GM12878 (cell line): ENCODE results near the gene CXXC4. TPM values are rescaled to one million over a fixed set of nuclear protein-coding genes. Genes with fewer than 3 reads are reported as not detected.

ENCODE experiments used
- ATAC-seq: fragments of 200-7000 bp; cut with Tn5 transposase; 3 replicates; pipeline ENCODE4 v1.9.1; 2020; ENCODE audit warnings: mild to moderate bottlenecking, moderate library complexity
- BruUV-seq: library from RNA; stranded (reverse); fragments of 400-500 nt; replicated peaks from 2 replicates; lab custom pipeline; 2021; lab: Mats Ljungman, UMichigan
- CTCF ChIA-PET: fragments of 300-600 bp; sonication (Branson Sonifier 250); formaldehyde crosslinking; extraction: SDS; loops from one replicate; lab custom pipeline; 2021; ENCODE audit warnings: inconsistent platforms; lab: Yijun Ruan, JAX
- POLR2A ChIA-PET: fragments of 350-600 bp; formaldehyde crosslinking; extraction: SDS; loops from one replicate; lab custom pipeline; 2021; ENCODE audit warnings: inconsistent platforms; lab: Charles Lee
- RAD21 ChIA-PET: fragments of 300-600 bp; sonication (Branson Sonifier 250); formaldehyde crosslinking; loops from one replicate; lab custom pipeline; 2023; ENCODE audit warnings: antibody characterized with exemption; ENCODE audit not compliant: unreplicated experiment; lab: Charles Lee
- SMC1A ChIA-PET: fragments of 300-600 bp; sonication (Branson Sonifier 250); formaldehyde crosslinking; loops from one replicate; lab custom pipeline; 2023; ENCODE audit not compliant: unreplicated experiment, uncharacterized antibody; lab: Charles Lee
- DNase-seq: peaks from one replicate; pipeline ENCODE4 v3.0.0-alpha.2; 2011; ENCODE audit warnings: low read depth, low spot score
- FAIRE-seq: peaks from 3 replicates; lab custom pipeline; 2011; peaks lifted over from hg19 to GRCh38; lab: Jason Lieb, UNC
- H2AFZ ChIP-seq: 2 replicates; pipeline ENCODE4 v1.6.0; 2011; ENCODE audit warnings: low read depth, low read length, control low read depth; ENCODE audit not compliant: control insufficient read depth
- H3K27ac ChIP-seq: 2 replicates; pipeline ENCODE4 v1.5.1; 2011; ENCODE audit warnings: control low read depth; ENCODE audit not compliant: control insufficient read depth, insufficient read depth
- H3K27me3 ChIP-seq, 2 experiments: replicated peaks in 1 of 2; 2 replicates each; pipeline versions ENCODE4 v1.6.0 to v1.6.1; 2011; ENCODE audit warnings: low read length in 1 of 2; ENCODE audit not compliant: control insufficient read depth in 2 of 2, insufficient read depth in 2 of 2
- H3K36me3 ChIP-seq, 2 experiments: 2 replicates each; pipeline ENCODE4 v1.5.1; 2011; ENCODE audit warnings: low read length in 1 of 2; ENCODE audit not compliant: control insufficient read depth in 2 of 2, insufficient read depth in 2 of 2
- H3K4me1 ChIP-seq: 2 replicates; pipeline ENCODE4 v1.6.1; 2011; ENCODE audit warnings: mild to moderate bottlenecking, low read length, moderate library complexity, mixed read lengths; ENCODE audit not compliant: control insufficient read depth, insufficient read depth
- H3K4me2 ChIP-seq: 2 replicates; pipeline ENCODE4 v1.6.0; 2011; ENCODE audit warnings: control low read depth; ENCODE audit not compliant: control insufficient read depth, insufficient read depth
- H3K4me3 ChIP-seq: fragments of 200-600 bp; sonication (generic); 2 replicates; pipeline ENCODE4 v1.5.1; 2016
- H3K79me2 ChIP-seq: 2 replicates; pipeline ENCODE4 v1.6.0; 2011; ENCODE audit warnings: low read length; ENCODE audit not compliant: control insufficient read depth, insufficient read depth
- H3K9ac ChIP-seq: 2 replicates; pipeline ENCODE4 v1.8.0; 2011; ENCODE audit warnings: low read length, control low read depth, mixed read lengths; ENCODE audit not compliant: control insufficient read depth, insufficient read depth
- H3K9me3 ChIP-seq: replicated peaks from 3 replicates; pipeline ENCODE4 v1.5.1; 2011; ENCODE audit warnings: mild to moderate bottlenecking, low read length; ENCODE audit not compliant: control insufficient read depth, insufficient read depth
- H4K20me1 ChIP-seq: 2 replicates; pipeline ENCODE4 v1.6.0; 2011; ENCODE audit not compliant: control insufficient read depth, insufficient read depth
- BCLAF1 ChIP-seq: fragments of 450-650 bp; IDR thresholded peaks from 2 replicates; pipeline ENCODE4 v1.6.1; 2017; ENCODE audit warnings: antibody characterized with exemption, mild to moderate bottlenecking, moderate library complexity
- CBFB ChIP-seq: IDR thresholded peaks from 2 replicates; pipeline ENCODE4 v1.6.1; 2016; ENCODE audit warnings: antibody characterized with exemption, low read depth
- CREM ChIP-seq: IDR thresholded peaks from 2 replicates; pipeline ENCODE4 v1.6.1; 2014; ENCODE audit warnings: antibody characterized with exemption, low read depth
- ELK1 ChIP-seq: IDR thresholded peaks from 2 replicates; pipeline ENCODE4 v1.6.1; 2012; ENCODE audit warnings: low read depth, low read length, improper control_type of control experiment
- EZH2 ChIP-seq: IDR thresholded peaks from 2 replicates; pipeline ENCODE4 v1.6.1; 2012; ENCODE audit warnings: low read depth, mild to moderate bottlenecking, control low read depth, inconsistent platforms, low read length, borderline replicate concordance; ENCODE audit not compliant: control insufficient read depth
- FOXM1 ChIP-seq: IDR thresholded peaks from 2 replicates; pipeline ENCODE4 v1.6.1; 2012; ENCODE audit warnings: low read depth, mild to moderate bottlenecking, inconsistent platforms, low read length, moderate library complexity
- HCFC1 ChIP-seq: fragments of 150-350 bp; IDR thresholded peaks from 2 replicates; pipeline ENCODE4 v1.6.1; 2014; ENCODE audit warnings: low read length
- IRF4 ChIP-seq: IDR thresholded peaks from 2 replicates; pipeline ENCODE4 v1.6.1; 2011; ENCODE audit warnings: low read depth, low read length
- IRF5 ChIP-seq: fragments of 450-650 bp; IDR thresholded peaks from 2 replicates; pipeline ENCODE4 v1.6.1; 2017; ENCODE audit warnings: borderline replicate concordance
- KAT2A ChIP-seq: conservative IDR thresholded peaks from 2 replicates; pipeline ENCODE4 v1.6.1; 2011; ENCODE audit warnings: low read depth, low read length; ENCODE audit not compliant: control insufficient read depth
- MEF2A ChIP-seq: IDR thresholded peaks from 2 replicates; pipeline ENCODE4 v1.6.1; 2011; ENCODE audit warnings: low read depth, mild to moderate bottlenecking, low read length, moderate library complexity; ENCODE audit not compliant: insufficient read depth
- NFIC ChIP-seq: IDR thresholded peaks from 2 replicates; pipeline ENCODE4 v1.6.1; 2012; ENCODE audit warnings: low read depth, mild to moderate bottlenecking, inconsistent platforms, low read length, moderate library complexity
- POLR2AphosphoS5 ChIP-seq: IDR thresholded peaks from 2 replicates; pipeline ENCODE4 v1.6.1; 2011; ENCODE audit warnings: mild to moderate bottlenecking, low read length, inconsistent platforms
- RFX5 ChIP-seq: IDR thresholded peaks from 2 replicates; pipeline ENCODE4 v1.6.1; 2011; ENCODE audit warnings: low read depth, low read length, improper control_type of control experiment
- SREBF1 ChIP-seq: IDR thresholded peaks from 2 replicates; pipeline ENCODE4 v1.6.1; 2012; ENCODE audit warnings: mild to moderate bottlenecking, low read length
- STAT1 ChIP-seq: fragments of 450-650 bp; conservative IDR thresholded peaks from 2 replicates; pipeline ENCODE4 v1.6.1; 2014; ENCODE audit warnings: antibody characterized with exemption, mild to moderate bottlenecking
- ZBTB11 ChIP-seq: fragments of 450-650 bp; formaldehyde crosslinking; IDR thresholded peaks from 2 replicates; pipeline ENCODE4 v1.5.0; 2022; ENCODE audit warnings: mild to moderate bottlenecking, missing genetic modification characterization
- WGBS: methylation state at CpG from one replicate; pipeline ENCODE4 v1.1.6; 2016; ENCODE audit warnings: low lambda C conversion rate; ENCODE audit not compliant: insufficient replicate concordance, insufficient coverage; ENCODE audit errors: missing lambda C conversion rate; 5-methylcytosine and 5-hydroxymethylcytosine counted together
- in situ Hi-C: fragments of 300-500 bp; cut with MboI; formaldehyde crosslinking; loops from 9 replicates; pipeline ENCODE4 v1.14.3; 2018; ENCODE audit warnings: mixed read lengths
- intact Hi-C: fragments of 100-400 bp; cut with micrococcal nuclease; formaldehyde crosslinking; loops from one replicate; pipeline ENCODE4 v1.14.2; 2022; ENCODE audit not compliant: unreplicated experiment
- polyA plus RNA-seq, 11 experiments: library from polyadenylated mRNA; depleted of rRNA in 4 of 11; unstranded in 6 of 11; stranded (reverse) in 5 of 11; fragments of >200 nt; fragmentation: Nextera tagmentation in 4 of 11; fragmentation: Illumina TruSeq in 1 of 11; extraction: Ambion mirVana in 4 of 11; extraction: Trizol in 1 of 11; gene quantifications; 1 replicate in 1 of 11; 2 replicates in 10 of 11; pipeline versions ENCODE4 v1.2.1 to v1.2.3, GENCODE V29; 2011 to 2016; ENCODE audit warnings: inconsistent platforms in 2 of 11, missing spikeins in 2 of 11, low read depth in 1 of 11
- total RNA-seq, 4 experiments: library from RNA; depleted of rRNA in 3 of 4; stranded (reverse); fragments of >200 nt in 3 of 4; fragmentation: Illumina TruSeq in 1 of 4; extraction: Trizol in 1 of 4; gene quantifications; 2 replicates each; pipeline versions ENCODE4 v1.2.1 to v1.2.3, GENCODE V29; 2013 to 2021

The CXXC4 gene
- total and polyA plus RNA-seq, 10 of the 15 experiments (the other 5 are each of a cell fraction or from before 2014, with no cell fraction given) = 4.2 to 17.0 (median 7.8) TPM

- no peak for TF ChIP-seq SREBF1
- TF ChIP-seq RFX5 = no peak
- no peak for TF ChIP-seq MEF2A
- TF ChIP-seq CREM = no peak
- TF ChIP-seq IRF4 = no peak
- no peak for TF ChIP-seq ZBTB11 (CRISPR knock-in tag)
- TF ChIP-seq STAT1 = no peak
- TF ChIP-seq KAT2A = no peak
- TF ChIP-seq ELK1 = no peak
- no peak for TF ChIP-seq FOXM1
Measured at GRCh38 chr4:104533156-104533555, 38.5 kb upstream of the CXXC4 start (continued).

- no peaks in the 10 kb centered on the region for H3K36me3 ChIP-seq
- in situ Hi-C loops = no loop called here
- RAD21 ChIA-PET = no interaction called here
- no peak overlapping the region for H3K4me3 ChIP-seq
- POLR2A ChIA-PET = no interaction called here
- no peaks in the 10 kb centered on the region for H4K20me1 ChIP-seq
- no peak overlapping the region for H3K27ac ChIP-seq
- no peak for DNase-seq
- SMC1A ChIA-PET = no interaction called here
- 100% methylated on average over 2 of the region's 2 CpGs for WGBS
- H2AFZ ChIP-seq = no peak overlapping the region
- no peak overlapping the region for H3K4me2 ChIP-seq
- no peaks in the 10 kb centered on the region for H3K27me3 ChIP-seq
- H3K4me1 ChIP-seq = no peaks in the 10 kb centered on the region
- no peaks in the 10 kb centered on the region; the same call in 2 of the 3 replicates for H3K9me3 ChIP-seq
- BruUV-seq = no TSS peak
- FAIRE-seq = no peak
- CTCF ChIA-PET = no interaction called here
- H3K79me2 ChIP-seq = no peaks in the 10 kb centered on the region
- H3K9ac ChIP-seq = no peak overlapping the region
- intact Hi-C loops = no loop called here
- ATAC-seq = no peak
- TF ChIP-seq IRF5 (no peak), HCFC1 (no peak), BCLAF1 (no peak), EZH2 (no peak), CBFB (no peak), NFIC (no peak), POLR2AphosphoS5 (no peak)
Measured at GRCh38 chr4:104532677-104533076, 38.0 kb upstream of the CXXC4 start.
